Cerebellar nuclear complex (tissue), 1 donor: ENCODE data around the gene MLXIPL.
"Not testable (repeated sequence)": the region's sequence is repeated elsewhere in the genome, so short reads cannot be mapped to it uniquely, and the experiment has no call there.

Source experiments
- DNase-seq, 2 experiments: peaks; one replicate each; lab custom pipeline; 2025; lab: John Stamatoyannopoulos, UW

MLXIPL gene

DNA sequence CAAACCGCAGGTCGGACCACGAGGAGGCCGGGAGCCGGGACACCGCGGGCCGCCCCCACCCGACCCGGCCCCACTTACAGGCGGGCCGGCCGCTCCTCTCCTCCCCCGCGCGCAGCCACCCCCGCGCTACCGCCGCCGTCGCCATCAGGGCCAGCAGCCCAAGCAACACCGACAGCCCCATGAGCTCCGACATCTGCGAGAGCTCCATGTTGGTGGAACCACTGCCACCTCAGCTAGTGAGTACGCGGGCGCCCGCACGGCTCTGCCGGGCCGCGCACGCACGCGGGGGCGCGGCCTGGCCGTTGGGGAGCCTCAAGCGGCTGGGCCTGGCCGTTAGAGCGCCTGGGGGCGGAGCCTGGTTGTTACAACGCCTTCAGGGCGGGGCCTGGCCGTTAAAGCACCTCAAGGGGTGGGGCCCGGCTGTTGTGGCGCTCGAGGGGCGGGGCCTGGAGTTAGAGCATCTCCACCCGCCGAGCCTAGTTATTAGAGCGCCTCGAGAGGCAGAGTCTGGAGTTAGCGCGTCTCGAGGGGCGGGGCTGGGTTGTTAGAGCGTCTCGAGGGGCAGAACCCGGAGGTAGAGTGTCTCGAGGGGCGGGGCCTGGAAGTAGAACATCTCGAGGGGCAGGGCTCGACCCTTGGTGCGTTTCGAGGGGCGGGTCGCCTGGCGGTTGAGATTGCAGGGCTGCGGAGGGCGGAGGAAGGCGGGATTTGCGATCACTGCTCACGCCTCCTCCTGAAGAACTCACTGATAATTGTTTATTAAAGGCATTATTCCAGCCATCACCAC is 45.8 kb downstream of the MLXIPL start, which contains the start of gene TBL2:
TSS of gene TBL2 (minus strand) at position 238 of the 787 bp plus-strand sequence. CDS start at position 208, 30 bp downstream.
- peak; percentile 67 to 91 for DNase-seq

DNA sequence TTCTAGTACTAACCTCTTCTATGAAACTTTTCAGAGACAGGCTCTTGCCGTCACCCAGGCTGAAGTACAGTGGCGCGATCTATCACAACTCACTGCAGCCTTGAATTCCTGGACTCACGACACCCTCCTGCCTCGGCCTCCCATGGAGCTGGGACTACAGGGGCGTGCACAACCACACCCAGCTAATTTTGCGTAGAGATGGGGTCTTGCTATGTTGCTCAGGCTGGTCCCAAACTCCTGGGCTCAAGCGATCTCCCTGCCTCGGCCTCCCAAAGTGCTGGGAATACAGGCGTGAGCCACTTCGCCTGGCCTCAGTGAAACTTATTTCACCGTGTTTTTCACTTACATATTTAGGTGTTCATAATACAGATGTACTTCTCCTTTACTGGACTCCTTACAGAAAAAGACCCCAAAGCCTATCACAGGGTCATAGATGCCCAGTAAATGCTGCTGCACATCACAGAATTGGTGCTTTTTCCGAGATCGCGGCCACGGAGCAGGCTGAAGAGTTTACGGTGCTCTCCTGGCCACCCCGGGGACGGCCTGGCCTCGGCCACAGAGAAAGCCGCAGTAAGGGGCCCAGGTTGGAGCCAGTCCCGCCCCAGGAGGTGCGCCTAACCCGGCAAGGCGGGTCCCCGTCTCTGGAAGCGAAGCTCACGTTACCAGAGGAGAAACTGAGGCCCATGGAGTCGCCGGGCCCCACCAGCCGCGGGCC is 46.5 kb downstream of the MLXIPL start:
- no peak for DNase-seq

DNA sequence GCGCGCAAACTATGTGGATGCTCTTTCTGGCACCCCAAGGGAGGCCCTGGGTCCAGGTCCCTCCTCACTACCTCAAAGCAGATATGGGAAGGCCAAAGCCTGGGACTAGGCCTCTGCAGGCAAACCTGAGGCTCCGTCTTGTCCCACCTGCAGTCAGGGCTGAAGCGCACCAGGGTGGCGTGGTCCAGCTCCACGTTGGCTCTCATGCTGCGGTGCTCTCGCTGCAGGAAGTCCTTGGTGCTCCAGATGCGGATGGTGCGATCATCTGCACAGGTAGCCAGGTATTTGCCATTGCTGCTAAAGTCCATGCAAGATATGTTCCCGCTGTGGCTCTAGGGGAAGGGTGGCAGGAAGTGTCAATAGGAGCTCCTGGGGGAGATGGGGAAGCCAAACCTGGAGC is 50.5 kb downstream of the MLXIPL start:
- DNase-seq, result no peak

DNA sequence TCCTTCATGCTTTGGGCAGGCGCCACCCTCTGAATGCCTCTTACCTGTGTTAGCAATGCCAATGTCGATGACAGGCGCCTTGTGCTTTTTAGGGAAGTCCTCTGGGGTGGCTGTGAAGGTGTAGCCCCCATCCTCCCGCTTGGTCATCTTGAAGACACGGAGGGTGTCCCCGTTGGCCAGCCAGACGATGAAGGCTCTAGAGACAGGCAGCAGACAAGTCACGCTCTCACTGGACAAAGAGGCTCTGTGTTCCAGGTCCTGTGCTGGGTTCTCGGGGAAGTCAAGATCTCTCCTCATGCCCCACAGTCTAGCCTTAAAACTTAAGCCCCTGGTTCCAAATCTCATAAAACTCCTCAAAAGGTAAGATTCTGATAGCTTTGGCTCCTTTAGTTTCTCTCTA is 51.0 kb downstream of the MLXIPL start:
- DNase-seq, result no peak

DNA sequence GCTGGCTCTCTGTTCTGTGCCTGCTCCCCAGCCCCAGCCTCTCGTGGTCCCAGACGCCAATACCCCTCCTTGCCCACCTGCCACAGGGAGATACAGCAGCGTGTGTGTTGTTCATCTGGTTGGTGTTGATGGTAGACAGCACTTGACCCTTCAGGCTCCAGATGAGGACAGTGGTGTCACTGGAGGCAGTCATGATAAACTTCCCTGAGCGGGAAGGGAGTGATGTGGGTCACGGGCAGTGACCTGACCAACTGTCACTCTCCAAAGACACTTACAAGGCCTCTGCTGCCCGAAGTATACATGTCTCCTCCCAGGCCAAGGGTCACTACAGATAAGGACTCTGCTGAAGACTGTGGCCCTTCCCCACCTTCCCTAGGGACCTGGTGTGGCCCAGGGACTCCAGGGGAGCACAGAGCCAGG is 51.5 kb downstream of the MLXIPL start:
- DNase-seq, result no peak

DNA sequence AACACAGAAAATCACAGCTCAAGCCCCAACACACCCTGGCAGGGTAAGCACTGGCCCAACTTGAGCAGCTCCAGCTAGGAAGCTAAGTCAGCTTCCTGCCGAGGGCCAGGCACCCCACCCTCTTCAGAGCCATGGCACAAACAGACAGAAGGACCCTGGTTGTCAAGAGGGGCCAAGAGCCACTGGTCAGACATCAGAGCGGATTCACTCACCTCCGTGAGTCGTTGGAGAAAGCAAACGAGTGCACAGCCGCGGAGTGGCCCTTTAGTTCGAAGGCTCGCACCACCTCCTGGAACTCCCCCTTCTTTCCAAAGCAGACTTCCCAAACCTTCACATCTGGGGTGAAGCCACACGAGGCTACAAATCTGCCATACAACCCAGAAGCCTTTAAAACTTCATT is 53.3 kb downstream of the MLXIPL start:
- no peak for DNase-seq

DNA sequence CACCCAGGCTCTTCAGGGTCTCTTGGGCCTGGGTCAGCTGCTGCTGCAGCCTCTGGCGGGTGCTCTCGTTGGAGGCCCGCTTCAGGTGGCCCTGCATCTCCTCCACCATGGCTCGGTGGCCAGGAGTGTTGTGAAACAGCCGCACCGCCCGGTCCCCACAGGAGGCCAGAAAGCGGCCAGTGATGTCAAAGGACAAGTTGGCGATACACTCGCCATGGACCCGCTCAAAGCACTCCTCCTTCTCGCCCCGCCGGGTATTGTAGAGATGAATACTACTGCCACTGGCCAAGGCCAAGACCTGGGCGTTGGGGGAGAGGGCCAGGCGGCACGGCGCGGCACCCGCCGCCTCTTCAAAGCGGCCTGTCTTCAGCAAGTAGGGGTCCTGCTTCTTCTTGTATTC is 53.8 kb downstream of the MLXIPL start:
- DNase-seq, result no peak

DNA sequence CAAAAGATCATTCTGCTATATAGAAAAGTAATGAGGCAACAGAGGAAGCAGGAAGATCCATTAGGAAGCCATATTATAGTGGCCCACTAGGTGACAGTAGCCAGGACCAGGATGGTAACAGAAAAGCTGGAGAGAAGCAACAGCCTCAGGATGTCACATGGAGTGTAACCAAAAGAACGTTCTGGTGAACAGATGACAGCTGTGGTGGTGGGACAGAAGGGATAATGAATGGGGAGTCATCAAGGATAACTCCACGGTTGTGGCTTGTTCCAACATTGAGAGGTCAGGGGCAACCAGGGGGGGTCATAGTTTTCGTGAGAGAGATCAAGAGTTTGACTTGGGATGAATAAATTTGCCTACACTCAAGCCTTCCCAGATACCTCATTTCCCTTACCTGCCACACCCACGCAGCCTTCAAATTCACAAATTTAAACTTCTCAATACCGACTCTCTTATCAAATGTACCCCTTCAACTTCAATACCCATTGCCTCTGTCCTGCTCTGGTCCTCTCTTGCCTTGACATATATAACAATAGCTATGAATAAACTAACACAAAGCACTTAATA is 55.2 kb downstream of the MLXIPL start:
- DNase-seq, result no peak

DNA sequence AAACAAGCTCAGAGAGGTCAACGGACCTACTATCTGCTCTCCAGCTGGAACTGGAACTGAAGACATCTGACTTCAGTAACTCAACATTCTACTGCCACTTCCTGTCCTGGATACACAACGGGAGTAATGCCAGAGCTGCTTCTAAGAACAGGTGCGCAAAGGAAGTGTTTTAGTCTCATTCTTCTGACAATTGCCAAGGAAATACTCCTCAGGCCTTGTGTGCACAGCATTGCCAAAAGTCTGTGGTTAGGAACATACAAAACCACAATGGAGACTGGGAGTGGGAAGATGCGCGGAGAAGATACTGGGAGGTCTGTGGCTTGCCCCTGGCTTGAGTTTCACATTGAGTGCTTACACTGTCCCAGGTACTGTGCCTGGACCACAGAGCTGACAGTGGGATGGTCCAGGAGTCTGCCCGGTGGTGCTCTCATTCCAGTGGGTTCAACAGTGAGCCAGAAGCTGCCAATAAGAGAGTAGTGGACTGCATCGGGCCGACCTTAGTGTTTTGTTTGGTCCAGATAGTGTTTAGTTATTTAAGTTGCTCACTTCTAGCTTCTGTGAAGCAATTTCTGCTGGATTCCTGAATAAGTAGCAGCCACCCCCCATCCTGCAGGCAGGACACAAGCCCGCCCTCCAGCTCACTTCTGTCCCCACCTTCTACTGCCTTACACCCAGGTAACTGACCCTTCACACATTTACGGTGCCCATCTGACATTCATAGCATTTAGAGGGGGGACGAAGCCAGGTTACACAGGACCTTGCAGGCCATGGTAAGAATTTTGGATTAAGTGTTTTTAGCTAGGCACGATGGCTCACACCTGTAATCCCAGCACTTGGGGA is 56.3 kb downstream of the MLXIPL start:
- DNase-seq, result no peak

DNA sequence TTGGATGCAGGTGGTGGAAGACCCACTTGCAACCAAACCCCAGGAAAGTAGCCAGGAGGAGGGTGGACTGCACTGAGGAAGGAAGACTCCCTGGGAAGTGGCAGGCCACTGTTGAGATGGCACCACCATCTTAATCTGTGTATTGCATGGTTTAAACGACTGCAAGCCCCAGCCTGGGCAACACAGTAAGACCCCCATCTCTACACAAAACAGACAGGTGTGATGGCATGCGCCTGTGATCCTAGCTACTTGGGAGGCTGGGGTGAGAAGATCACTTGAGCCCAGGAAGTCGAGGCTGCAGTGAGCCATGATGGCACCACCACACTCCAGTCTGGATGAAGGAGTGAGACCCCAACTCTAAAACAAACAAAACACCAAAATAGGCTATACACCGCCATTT is 57.2 kb downstream of the MLXIPL start:
- DNase-seq, result no peak

DNA sequence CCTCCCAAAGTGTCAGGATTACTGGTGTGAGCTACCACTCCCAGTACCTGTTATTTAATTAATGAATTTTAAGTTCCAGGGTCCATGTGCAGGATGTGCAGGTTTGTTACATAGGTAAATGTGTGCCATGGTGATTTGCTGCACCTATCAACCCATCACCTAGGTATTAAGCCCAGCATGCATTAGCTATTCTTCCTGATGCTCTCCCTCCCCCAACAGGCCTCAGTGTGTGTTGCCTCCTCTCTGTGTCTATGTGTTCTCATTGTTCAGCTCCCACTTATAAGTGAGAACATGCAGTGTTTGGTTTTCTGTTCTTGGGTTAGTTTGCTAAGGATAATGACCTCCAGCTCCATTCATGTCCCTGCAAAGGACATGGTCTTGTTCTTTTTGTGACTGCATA is 57.9 kb downstream of the MLXIPL start:
- DNase-seq, result not testable (repeated sequence)

DNA sequence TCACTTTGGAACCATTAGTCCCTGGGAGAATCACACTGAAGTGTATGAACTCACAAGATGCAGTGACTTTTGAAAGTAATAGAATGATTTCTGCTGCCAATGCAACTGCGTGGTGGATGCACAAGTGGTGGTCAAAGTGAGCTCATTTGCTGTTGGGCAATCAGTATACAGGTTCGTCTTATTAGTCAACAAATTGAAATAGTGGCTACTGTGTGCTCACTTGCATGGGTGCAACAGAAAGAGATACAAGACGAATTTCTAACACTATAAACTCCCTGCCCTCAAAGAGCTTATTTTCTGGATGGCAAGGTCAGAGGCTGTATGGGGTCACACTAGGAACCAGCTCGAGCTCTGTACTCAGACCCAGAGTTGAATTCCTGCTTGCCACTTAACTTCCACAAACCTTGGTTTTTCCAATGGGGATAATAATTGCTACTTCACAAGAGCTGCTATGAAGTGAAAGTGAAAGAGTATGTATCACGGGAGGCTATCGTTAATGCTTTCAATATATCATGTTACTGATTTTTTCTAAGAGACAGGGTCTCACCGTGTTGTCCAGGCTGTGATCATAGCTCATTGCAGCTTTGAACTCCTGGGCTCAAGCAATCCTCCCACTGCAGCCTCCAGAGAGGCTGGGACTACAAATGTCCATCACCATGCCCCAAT is 58.5 kb downstream of the MLXIPL start:
- DNase-seq, result no peak

DNA sequence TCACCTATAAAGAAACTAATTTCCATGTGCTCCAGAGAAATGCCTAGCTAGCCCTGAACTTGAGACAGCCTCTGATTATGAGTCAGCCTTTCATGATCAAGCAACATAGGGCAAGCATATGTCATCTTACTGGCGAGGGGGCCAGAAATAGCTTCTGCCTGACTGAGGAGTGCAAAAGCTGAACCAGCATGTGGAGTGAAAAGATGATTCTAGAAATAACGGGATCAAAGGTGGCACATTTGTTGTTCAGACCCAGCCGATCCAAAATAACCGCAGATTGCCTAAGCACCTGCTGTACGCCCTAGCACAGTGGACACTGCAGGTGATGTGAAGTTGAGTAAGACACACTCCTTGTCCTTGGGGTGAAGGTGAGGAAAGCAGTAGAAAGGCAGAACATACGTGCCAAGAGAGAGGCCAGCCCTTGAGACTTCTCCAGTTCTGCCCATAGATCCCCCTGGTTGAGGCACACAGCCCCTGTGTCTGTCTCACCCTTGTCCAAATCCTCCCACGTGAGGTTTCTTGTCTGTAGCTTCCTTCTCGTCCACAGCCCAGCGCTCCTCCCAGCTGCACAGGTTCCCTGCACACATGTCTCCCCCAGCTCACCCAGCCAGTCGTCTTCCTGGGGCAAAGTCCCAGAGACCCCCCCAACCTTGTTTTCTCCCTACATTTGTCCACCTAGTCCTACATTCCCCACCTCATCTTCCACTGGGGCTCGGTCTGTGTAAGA is 64.0 kb downstream of the MLXIPL start:
- DNase-seq, result no peak

DNA sequence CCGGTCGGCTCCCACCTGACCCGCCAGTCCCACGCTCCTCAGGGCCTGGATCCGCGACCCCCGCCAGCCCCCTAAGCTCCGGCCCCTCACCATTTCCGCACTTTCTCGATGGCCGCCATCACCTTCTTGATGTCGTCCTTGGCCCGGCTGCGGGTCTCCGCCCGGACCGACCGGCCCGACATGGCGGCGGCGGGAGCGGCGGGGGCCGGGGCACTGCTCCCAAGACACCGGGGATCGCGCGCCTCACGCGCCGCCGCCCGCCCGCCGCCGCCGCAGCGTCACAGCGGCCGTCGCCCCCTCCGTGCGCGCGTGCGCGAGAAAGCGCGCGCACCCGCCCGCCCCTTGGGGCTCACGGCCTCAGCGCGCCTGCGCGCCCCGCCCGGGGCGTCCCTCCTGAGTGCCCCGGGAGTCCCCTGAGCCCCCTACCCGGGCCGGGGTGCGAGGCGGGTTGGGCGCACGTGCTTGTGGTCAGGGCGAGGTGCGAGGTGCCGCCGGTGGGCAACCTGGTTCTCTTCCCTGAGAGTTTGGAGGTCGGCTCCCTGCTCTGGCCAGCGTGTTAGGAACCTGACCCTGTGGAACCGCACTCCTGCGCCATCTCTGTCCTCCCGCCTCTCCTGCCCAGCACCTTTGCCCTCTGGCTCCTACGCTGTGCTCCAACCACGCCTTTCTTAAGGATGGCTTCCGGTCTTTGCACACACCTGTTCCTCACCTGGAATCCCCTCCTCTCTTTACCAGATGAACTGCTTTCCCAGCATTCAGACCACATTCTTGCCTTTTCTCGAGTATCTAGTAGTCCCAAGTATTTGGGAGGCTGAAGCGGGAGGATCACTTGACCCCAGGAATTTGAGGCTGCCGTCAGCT is 66.7 kb downstream of the MLXIPL start, which contains the start of gene BCL7B:
TSS of gene BCL7B (minus strand) at position 294 of the 861 bp plus-strand sequence. CDS start at position 182, 112 bp downstream.
- DNase-seq, result peak in 1 of 2 experiments; percentile 26

DNA sequence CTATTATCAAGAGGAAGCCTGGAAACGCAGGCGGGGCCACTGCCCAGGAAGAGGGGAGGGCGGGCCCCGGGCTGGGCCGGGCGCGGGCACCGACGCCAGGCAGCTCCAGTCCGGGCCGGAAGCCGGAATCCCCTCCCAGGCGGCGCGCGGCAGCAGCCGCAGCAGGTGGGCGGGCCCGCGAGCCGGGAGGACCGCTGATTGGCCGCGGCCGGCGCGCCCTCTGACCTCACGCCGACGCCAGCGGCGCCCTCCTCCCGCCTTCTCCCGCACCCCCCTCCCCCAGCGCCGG is 67.3 kb downstream of the MLXIPL start:
- DNase-seq, result peak in 1 of 2 experiments; percentile 54

DNA sequence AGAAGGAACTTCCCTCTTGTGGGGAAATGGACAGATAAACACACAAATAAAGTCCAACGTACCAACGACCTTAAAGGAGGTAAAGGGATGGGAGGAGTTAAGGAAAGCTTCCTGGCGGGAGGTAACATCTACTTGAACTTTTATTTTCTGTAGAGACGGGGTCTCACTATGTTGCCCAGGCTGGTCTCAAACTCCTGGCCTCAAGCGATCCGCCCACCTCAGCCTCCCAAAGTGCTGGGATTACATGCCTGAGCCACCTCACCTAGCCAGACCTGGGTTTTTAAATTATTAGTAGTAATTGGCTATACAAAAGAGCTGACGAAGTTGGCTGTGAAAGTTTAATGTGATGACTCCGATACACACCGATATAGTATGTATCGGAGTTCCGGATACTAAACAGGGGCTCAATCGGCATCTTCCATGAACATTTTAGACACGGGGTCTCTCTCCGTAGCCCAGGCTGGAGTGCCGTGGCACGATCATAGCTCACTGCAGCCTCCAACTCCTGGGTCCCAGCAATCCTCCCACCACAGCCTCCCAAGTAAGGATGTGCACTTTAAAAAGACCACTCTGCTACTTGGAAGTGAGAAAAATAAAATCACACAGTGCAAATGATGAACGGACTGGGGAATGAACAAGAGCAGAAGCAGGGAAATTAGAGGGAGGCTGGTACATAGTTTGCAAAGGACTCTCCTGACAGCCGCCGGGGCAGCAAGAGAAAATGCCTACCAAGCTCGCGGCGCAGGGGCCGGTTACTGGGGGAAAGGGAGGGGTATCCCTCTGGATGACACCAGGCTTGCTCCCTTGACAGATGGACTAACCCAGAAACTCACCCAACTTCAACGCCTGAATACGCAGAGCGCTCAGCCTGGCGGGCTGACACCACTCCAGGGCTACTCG is 67.9 kb downstream of the MLXIPL start:
- no peak for DNase-seq

DNA sequence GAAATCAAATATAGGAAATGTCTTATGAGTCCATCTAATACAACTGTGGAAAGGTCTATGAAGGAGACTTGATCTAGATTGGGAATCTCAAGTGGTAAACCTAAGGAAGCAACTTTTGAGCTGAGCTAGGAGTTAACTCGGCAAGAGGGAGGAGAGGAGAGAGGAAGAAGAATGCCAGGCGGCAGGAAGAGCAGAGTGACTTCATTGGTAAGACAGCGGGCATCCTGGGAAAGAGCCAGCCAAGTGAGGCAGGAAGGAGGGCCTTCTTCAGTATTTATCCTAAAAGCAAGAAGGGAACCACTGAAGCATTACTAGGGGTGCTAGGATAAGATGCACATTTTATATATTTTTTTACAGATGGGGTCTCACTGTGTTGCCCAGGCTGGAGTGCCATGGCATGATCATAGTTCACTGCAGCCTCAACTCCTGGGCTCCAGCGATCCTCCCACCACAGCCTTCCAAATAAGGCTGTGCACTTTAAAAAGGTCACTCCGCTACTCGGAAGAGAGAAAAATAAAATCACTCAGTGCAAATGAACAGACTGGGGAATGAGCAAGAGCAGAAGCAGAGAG is 68.8 kb downstream of the MLXIPL start:
- DNase-seq, result no peak

DNA sequence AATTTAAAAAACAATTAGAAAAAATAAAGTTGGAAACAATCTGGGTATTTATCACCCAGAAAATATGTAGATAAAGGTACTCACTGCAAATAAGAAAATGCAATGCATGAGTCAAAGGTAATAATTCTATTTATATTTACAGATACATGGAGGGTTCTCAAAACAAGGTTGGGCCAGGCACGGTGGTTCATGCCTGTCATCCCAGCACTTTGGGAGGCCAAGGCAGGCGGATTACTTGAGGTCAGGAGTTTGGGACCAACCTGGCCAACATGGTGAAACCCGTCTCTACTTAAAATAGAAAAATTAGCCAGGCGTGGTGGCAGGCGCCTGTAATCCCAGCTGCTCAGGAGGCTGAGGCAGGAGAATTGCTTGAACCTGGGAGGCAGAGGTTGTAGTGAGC is 74.2 kb downstream of the MLXIPL start:
- DNase-seq, result not testable (repeated sequence)

DNA sequence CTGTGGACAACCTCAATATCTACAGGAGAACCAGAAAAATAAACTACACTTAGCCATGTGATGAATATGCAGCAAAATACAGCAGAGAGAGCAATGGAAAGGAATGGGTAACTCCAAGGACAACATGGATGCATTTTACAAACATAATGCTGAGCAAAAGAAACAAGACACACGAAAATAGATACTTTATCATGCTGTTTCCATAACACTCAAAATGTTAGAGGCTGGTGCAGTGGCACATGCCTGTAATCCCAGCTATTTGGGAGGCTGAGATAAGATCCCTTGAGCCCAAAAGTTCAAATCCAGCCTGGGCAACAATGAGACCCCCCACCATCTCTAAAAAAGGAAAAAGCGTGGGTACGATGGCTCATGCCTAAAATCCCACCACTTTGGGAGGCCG is 75.1 kb downstream of the MLXIPL start:
- no peak for DNase-seq
